NCI-H1105 (cell line): ENCODE data around the gene ABCD2.
A peak's percentile ranks its signal among the peaks of the same experiment; 100 is the strongest.
"Not testable (repeated sequence)": the region's sequence is repeated elsewhere in the genome, so short reads cannot be mapped to it uniquely, and the experiment has no call there.

Source experiments
- DNase-seq: peaks from one replicate; lab custom pipeline; 2025; lab: John Stamatoyannopoulos, UW

ABCD2 gene

GRCh38 chr12:39612250-39612649, 7.4 kb downstream of the ABCD2 start:
- no peak for DNase-seq

GRCh38 chr12:39611818-39612217, 7.8 kb downstream of the ABCD2 start:
- DNase-seq: no peak

DNA sequence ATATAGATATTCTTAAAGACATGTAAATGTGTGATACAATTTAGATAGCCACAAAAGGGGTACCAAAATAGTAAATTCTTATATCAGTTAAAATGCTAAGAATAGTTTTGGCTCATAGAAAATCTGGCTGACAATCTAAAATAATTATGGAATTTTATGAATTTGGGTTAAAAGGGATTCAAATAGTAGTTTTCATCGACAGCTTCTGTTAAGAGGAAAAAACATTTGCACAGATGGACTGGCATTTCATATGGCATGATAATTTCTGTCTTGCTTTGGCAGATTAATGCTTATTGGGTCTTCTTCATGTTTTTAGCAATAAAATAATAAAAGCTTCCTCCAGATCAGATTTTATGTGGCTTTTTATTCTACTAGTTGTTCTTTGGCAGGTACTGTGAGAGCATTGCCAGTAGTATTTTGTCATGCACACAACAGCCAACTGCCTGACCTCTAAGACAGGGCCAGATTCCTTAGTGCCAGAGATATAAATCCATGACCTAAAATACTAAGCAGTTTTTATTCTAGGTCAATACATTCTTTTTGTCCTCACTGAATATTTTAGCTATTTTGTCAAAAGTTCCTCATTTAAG, 9.1 kb downstream of the ABCD2 start:
- DNase-seq: no peak

DNA sequence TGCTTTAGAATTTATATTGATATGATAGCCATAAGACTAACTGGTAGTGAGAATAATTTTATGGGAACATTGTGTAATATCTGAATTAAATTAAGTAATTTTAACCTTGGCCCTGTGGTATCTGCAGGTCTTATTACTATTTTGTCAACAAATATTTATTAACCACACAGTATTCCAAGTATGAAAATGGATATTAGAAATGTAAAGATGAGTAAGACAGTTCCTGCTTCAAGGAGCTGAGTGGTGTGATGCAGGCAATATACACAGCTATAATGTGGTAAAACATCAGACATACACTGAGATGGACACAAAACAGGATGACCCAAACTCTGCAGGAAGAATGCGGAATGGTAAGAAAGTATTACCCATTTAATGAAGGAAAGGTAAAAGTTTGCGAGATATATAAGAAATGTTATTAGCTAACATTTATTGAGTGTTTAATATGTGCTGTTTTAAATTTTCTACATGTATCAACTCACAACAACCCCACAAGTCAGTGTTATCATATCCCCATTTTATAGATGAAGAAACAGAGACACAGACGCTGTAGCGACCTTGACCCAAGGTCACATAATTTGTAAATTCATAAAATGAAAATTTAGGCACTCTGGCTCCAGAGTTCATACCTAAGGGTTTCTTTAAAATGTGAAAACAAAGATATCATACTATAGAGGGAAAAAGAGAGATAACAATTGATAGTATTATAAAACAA, 12.7 kb downstream of the ABCD2 start:
- DNase-seq: no peak

- DNase-seq: no peak
Observed at GRCh38 chr12:39605996-39606395, 13.6 kb downstream of the ABCD2 start.

DNA sequence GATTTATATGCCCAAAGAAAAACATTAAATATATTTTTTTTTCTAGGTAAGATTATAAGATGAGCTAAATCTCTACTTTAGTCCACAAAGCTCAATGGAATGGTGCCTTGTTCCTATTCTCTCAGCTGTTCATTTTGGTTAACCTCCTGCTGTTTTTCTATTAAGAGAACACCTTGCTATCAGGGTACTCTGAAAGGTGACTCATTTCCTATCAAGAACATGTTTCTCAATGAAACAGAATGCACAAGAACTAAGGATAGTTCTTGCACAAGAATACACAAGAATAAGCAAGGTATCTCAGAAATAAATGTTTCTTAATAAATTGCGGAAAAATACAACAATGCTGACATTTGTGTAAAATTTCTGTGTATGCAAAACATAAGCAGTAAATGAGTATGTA, 14.1 kb downstream of the ABCD2 start:
- DNase-seq: no peak

DNA sequence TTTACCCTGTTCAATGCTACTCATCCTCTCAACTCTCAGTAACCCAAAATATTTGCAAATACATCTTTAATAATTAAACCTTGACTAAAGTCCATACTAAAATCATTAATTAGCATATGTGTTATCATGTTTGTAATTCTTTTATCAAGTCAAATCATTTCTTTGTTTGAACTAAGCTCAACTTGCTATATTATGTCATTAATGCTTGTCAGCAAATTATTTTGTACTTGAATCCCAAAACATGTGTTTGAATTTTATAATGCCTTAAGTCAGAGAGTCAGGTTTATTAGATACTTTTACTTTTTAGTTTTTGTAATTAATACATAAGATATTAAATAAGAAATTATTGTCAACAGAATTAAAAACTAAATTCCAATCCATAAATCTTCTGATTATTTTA, 16.5 kb downstream of the ABCD2 start:
- no peak for DNase-seq

- not testable (repeated sequence) for DNase-seq
Observed at GRCh38 chr12:39601951-39602350, 17.7 kb downstream of the ABCD2 start.

DNA sequence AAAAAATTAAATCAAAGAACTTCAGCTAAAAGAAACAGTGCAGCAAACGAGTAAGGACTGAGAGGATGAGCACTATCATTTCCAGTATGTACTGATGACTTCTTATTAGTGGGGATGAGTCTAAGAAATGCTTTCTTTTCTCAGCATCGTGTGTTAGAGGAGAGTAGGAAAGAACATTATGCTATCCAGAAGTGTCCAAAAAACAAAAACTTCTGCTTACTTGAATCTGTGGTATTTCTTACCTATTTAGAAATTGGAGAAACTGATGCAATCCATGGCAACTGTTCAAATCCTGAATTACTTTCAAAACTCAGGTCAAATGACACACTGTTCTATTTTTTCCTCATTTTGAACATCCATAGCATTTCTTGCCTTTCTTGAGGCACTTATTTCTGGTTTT, 23.7 kb downstream of the ABCD2 start:
- no peak for DNase-seq

GRCh38 chr12:39592295-39592694, 27.3 kb downstream of the ABCD2 start:
- no peak for DNase-seq

GRCh38 chr12:39588348-39588747, 31.3 kb downstream of the ABCD2 start:
- no peak for DNase-seq

- peak; percentile 1 for DNase-seq
Observed at GRCh38 chr12:39587225-39587624, 32.4 kb downstream of the ABCD2 start.

DNA sequence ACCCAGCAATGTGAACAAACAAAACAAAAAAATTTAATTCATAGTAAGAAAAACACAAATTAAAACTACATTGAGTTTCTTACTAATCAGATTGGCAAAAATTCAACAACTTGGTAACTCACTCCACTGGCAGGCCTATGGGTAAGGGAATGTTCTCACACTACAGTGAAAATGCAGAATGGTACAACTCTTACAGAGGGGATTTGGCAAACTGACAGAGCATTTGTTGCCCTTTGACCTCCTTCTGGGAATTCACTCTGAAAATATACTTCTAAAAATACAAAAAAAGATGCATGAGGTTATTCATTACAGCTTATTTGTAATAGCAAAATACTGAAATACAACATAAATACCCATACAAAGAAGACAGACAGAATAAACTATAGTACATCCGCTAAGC, 32.8 kb downstream of the ABCD2 start:
- DNase-seq: no peak

DNA sequence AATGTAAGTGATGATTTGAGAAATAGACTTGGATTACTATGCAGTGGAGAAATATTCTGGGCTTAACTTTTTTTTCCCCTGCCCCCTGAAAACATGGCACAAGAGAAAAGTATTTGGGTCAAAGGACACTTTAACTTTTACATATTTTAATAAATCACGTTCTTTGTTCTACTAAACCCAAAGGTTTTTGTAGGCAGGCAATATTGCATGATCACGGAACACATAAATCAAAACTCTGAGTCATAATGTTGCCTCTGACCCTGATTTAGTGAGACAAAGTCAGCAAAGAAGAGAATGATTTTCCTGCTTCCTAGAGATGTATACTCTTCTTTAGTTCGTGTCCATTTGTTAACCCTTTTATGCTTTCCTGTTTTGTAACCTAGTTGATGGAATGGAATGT, 38.0 kb downstream of the ABCD2 start:
- DNase-seq: no peak

DNA sequence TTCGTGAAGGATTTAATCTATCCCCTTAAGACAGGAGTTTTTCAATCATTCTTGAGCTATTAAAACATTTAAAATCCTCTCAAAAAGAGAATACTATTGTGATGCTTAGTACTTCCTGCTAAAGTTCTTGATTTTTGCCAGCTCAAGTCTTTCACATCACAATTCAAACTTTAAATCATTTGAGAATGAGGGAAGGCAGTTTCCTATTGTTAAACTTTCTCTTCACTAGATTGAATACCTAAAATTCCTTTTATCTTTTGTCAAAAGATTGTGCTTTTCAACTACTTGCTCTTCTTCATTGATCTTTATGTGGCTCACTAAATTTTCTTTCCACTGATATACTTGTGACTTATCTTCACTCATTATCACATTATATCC, 44.1 kb downstream of the ABCD2 start:
- no peak for DNase-seq

- DNase-seq: no peak
Observed at GRCh38 chr12:39574785-39575497, 44.7 kb downstream of the ABCD2 start.

- no peak for DNase-seq
Observed at GRCh38 chr12:39574378-39574777, 45.2 kb downstream of the ABCD2 start.

- no peak for DNase-seq
Observed at GRCh38 chr12:39573971-39574370, 45.6 kb downstream of the ABCD2 start.

DNA sequence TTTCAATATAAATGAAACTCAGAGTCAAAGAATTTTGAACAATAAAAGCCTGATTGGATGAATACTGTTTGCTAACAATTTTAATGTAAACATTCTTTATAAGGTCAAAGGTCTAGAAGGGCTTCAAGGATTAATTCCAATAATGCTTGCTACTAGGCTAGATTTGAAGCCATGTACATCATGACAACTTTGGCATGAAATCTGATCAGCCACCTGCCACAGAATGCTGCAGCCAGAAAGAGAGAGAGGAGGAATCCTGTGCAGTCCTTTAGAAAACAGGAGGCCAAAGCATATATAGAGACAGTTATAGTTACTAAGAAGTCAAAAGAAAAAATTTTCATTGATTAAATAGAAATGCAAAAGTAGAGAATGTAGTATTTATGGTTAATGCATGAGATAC, 47.1 kb downstream of the ABCD2 start:
- no peak for DNase-seq

DNA sequence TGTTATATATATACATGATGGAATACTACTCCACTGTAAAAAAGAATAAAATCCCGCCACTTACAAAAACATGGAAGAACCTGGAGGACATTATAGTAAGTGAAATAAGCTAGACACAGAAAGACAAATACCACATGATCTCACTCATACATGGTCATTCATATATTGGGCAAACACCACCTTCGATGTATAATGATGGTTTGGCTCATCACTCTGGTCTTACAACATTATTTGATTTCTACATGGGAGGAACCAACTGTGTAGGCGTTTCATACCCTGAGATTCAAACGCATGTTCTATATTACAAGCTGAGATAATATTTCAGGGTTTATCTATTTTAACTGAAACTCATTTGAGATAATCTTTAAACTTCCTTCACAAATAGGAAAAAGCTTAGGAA, 48.3 kb downstream of the ABCD2 start:
- no peak for DNase-seq

GRCh38 chr12:39553476-39553875, 66.1 kb downstream of the ABCD2 start:
- DNase-seq: no peak

DNA sequence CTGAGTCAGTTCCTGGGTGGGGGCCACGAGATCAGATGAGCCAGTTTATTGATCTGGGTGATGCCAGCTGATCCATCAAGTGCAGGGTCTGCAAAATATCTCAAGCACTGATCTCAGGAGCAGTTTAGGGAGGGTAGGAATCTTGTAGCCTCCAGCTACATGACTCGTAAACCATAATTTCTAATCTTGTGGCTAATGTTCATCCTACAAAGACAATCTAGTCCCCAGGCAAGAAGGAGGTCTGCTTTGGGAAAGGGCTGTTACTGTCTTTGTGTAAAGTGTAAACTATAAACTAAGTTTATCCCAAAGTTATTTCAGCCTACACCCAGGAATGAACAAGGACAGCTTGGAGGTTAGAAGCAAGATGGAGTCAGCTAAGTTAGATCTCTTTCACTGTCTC, 75.4 kb downstream of the ABCD2 start:
- DNase-seq: not testable (repeated sequence)

DNA sequence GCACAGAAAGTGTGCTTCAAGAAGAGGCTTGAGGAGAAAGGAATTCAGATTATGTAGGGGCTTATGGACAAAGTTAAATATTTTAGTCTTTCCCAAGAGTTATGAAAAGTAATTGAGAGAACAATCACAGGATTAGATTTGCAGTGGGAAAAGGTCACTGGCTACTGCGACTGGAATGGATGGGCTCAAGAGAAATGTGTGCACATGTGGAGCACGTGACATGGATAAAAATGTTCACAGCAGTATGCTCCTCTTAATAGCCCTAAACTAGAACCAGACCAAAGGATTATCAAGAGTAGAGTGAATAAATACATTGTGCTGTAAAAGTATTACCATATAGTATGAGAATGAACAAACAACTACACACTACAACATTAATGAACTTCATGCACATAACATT, 78.1 kb downstream of the ABCD2 start:
- no peak for DNase-seq
